Kidney epithelial cell (primary cell): ENCODE data around the gene TXNDC5. TPM values are rescaled to one million over a fixed set of nuclear protein-coding genes. Genes with fewer than 3 reads are reported as not detected.

Source experiments
- DNase-seq: peaks from one replicate; pipeline ENCODE4 v3.0.0-alpha.2; 2010; ENCODE audit warnings: low read depth
- H3K27me3 ChIP-seq: 2 replicates; pipeline ENCODE4 v1.6.0; 2011; ENCODE audit warnings: low read length; ENCODE audit not compliant: control insufficient read depth, insufficient read depth
- H3K36me3 ChIP-seq: 2 replicates; pipeline ENCODE4 v1.5.1; 2011; ENCODE audit warnings: low read length; ENCODE audit not compliant: control insufficient read depth, insufficient read depth
- H3K4me3 ChIP-seq: 2 replicates; pipeline ENCODE4 v1.5.1; 2011; ENCODE audit warnings: low read depth, mild to moderate bottlenecking, control low read depth, low read length
- CTCF ChIP-seq: IDR thresholded peaks from 2 replicates; pipeline ENCODE4 v1.5.1; 2011; ENCODE audit warnings: mild to moderate bottlenecking, moderate library complexity, low read length, control low read depth, inconsistent platforms; ENCODE audit not compliant: insufficient read depth, poor library complexity, severe bottlenecking
- total RNA-seq: library from RNA; depleted of rRNA; stranded (reverse); fragments of >200 nt; gene quantifications from 2 replicates; pipeline ENCODE4 v1.2.3, GENCODE V29; 2015

The TXNDC5 gene
- total RNA-seq, 1 donor from 2014 or later, result 193 TPM

GRCh38 chr6:7887278-7887991 lies 23.2 kb downstream of the TXNDC5 start:
- H3K36me3 ChIP-seq, result peaks cover 4% of the 10 kb centered on the region

GRCh38 chr6:7886132-7886531 lies 24.5 kb downstream of the TXNDC5 start:
- H3K36me3 ChIP-seq, result peaks cover 6% of the 10 kb centered on the region
- H3K4me3 ChIP-seq, result no peak overlapping the region
- no peak for TF ChIP-seq CTCF
- no peaks in the 10 kb centered on the region for H3K27me3 ChIP-seq
- no peak for DNase-seq

More at GRCh38 chr6:7887278-7887991, 23.2 kb downstream of the TXNDC5 start:
- Histone ChIP-seq H3K4me3 (no peak overlapping the region), H3K27me3 (no peaks in the 10 kb centered on the region)
- DNase-seq, result no peak
- no peak for TF ChIP-seq CTCF

- no peaks in the 10 kb centered on the region for H3K27me3 ChIP-seq
- peaks cover 7% of the 10 kb centered on the region for H3K36me3 ChIP-seq
- no peak overlapping the region for H3K4me3 ChIP-seq
- no peak for DNase-seq
- TF ChIP-seq CTCF, result no peak
These were observed 27.2 kb downstream of the TXNDC5 start for GRCh38 chr6:7883381-7883780.

GRCh38 chr6:7882505-7883257 lies 27.9 kb downstream of the TXNDC5 start:
- Histone ChIP-seq H3K27me3 (no peaks in the 10 kb centered on the region), H3K4me3 (no peak overlapping the region), H3K36me3 (peaks cover 7% of the 10 kb centered on the region)
- TF ChIP-seq CTCF, result no peak
- no peak for DNase-seq

GRCh38 chr6:7881765-7882500 lies 28.7 kb downstream of the TXNDC5 start:
- H3K27me3 ChIP-seq, result no peaks in the 10 kb centered on the region
- H3K4me3 ChIP-seq, result no peak overlapping the region
- TF ChIP-seq CTCF, result no peak
- H3K36me3 ChIP-seq, result peaks cover 7% of the 10 kb centered on the region
- no peak for DNase-seq
